Osteoblast (primary cell): ENCODE data around the gene CISTR. TPM values are rescaled to one million over a fixed set of nuclear protein-coding genes. Genes with fewer than 3 reads are reported as not detected.
A peak's percentile ranks its signal among the peaks of the same experiment; 100 is the strongest.

Source experiments
- DNase-seq: peaks from one replicate; pipeline ENCODE4 v3.0.0; 2011; ENCODE audit warnings: low spot score, mixed read lengths; ENCODE audit not compliant: insufficient read length; ENCODE audit errors: missing footprints
- H2AFZ ChIP-seq: 2 replicates; pipeline ENCODE4 v1.6.0; 2011; ENCODE audit warnings: mild to moderate bottlenecking, low read length
- H3K27ac ChIP-seq: 2 replicates; pipeline ENCODE4 v1.5.1; 2011; ENCODE audit warnings: mild to moderate bottlenecking, low read depth, low read length, moderate library complexity
- H3K27me3 ChIP-seq: 2 replicates; pipeline ENCODE4 v1.6.0; 2012; ENCODE audit warnings: mild to moderate bottlenecking, control low read depth, inconsistent platforms, low read length, moderate library complexity; ENCODE audit not compliant: insufficient read depth
- H3K36me3 ChIP-seq: 2 replicates; pipeline ENCODE4 v1.5.1; 2011; ENCODE audit warnings: mild to moderate bottlenecking, low read length, control low read depth, moderate library complexity; ENCODE audit not compliant: insufficient read depth
- H3K4me1 ChIP-seq: 2 replicates; pipeline ENCODE4 v1.5.1; 2011; ENCODE audit warnings: mild to moderate bottlenecking, low read length, control low read depth, moderate library complexity; ENCODE audit not compliant: insufficient read depth
- H3K4me2 ChIP-seq: 2 replicates; pipeline ENCODE4 v1.6.0; 2011; ENCODE audit warnings: mild to moderate bottlenecking, low read length; ENCODE audit not compliant: insufficient read depth
- H3K4me3 ChIP-seq: fragments of 200-600 bp; sonication (generic); 3 replicates; pipeline ENCODE4 v1.5.1; 2012; ENCODE audit warnings: mild to moderate bottlenecking, low read length, inconsistent platforms; ENCODE audit not compliant: insufficient read depth
- H3K79me2 ChIP-seq: 2 replicates; pipeline ENCODE4 v1.6.0; 2012; ENCODE audit warnings: mild to moderate bottlenecking, low read length, control low read depth, inconsistent platforms; ENCODE audit not compliant: insufficient read depth
- H3K9me3 ChIP-seq: 2 replicates; pipeline ENCODE4 v1.5.1; 2011; ENCODE audit warnings: low read depth, low read length, control low read depth
- H4K20me1 ChIP-seq: 2 replicates; pipeline ENCODE4 v1.6.0; 2012; ENCODE audit warnings: mild to moderate bottlenecking, low read length, control low read depth; ENCODE audit not compliant: insufficient read depth
- CTCF ChIP-seq: IDR thresholded peaks from 2 replicates; pipeline ENCODE4 v1.5.1; 2011; ENCODE audit warnings: mild to moderate bottlenecking, low read depth, low read length, moderate library complexity; ENCODE audit errors: extremely low read depth
- total RNA-seq: library from RNA; depleted of rRNA; stranded (reverse); fragments of >200 nt; gene quantifications from 2 replicates; pipeline ENCODE4 v1.2.3, GENCODE V29; 2012

The CISTR gene
- total RNA-seq, 1 donor = not detected

- Histone ChIP-seq H4K20me1 (no peaks in the 10 kb centered on the region), H3K4me3 (no peak overlapping the region), H3K9me3 (no peaks in the 10 kb centered on the region), H3K79me2 (no peaks in the 10 kb centered on the region), H3K4me1 (peaks cover 6% of the 10 kb centered on the region), H3K27me3 (peaks cover 75% of the 10 kb centered on the region), H3K36me3 (no peaks in the 10 kb centered on the region), H3K27ac (no peak overlapping the region), H2AFZ (no peak overlapping the region), H3K4me2 (no peak overlapping the region)
- no peak for DNase-seq
- no peak for TF ChIP-seq CTCF
Measured at GRCh38 chr12:53744751-53745150, 7.0 kb downstream of the CISTR start.

DNA sequence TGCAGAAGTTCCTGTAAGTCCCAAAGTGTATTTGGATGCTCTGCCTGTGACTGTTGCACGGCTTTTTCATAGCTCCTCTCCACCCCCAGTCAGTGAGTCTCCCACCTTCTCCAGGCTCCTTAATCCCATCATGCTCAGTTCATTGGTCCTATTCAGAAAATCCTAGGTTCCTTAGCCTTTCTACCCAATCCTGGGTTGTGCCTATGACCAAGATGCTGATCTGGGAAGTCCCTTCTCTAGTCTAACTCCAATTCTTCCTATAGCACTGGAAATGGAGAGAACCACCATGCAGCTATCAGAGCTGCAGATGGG lies 7.7 kb downstream of the CISTR start:
- no peaks in the 10 kb centered on the region for H3K9me3 ChIP-seq
- DNase-seq = no peak
- peaks cover 11% of the 10 kb centered on the region for H3K4me1 ChIP-seq
- peaks cover 75% of the 10 kb centered on the region for H3K27me3 ChIP-seq
- no peak overlapping the region for H2AFZ ChIP-seq
- peaks cover 2% of the 10 kb centered on the region for H4K20me1 ChIP-seq
- no peaks in the 10 kb centered on the region for H3K36me3 ChIP-seq
- TF ChIP-seq CTCF = no peak
- H3K4me2 ChIP-seq = no peak overlapping the region
- H3K79me2 ChIP-seq = no peaks in the 10 kb centered on the region
- H3K27ac ChIP-seq = no peak overlapping the region
- no peak overlapping the region for H3K4me3 ChIP-seq

DNA sequence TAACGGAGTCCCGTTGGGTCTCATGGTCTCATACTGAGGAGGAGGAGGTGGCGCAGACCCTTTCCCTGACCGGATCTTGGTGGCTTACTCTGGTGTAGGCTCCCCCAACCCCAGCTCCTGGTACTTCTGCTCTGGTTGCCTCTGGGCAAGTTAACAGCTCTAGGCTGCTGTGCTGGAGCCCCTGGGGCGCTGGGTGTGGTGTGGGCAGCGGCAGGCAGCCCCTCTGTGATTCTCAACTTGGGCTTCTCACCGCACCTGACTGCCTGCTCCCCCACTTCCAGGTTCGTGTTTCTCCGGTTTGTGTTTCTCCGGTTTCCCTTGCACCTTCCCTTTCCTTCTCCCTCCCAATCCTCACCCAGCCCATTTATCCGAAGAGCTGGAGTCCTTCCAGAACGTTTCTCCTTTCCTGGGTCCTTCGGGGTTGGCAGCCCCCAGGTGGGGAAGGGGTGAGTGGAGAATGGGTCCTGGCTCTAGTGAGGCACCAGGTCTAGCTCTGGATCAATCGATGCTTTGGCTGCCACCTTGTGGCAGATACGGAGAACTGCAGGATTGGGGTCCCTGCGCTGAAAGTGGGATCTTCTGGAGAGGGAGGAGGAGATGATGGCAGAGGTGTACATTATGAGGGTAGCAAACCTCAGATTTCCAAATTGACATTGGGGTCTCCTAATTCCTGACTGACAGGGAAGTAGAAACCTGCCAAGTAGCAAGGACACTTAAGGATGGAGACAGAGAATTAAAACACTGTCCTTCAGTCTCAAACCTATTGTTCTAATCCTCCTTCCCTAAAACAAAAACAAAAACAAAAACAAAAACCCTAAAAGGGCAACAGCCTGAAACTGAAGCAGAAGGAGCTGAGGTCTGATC lies 8.3 kb downstream of the CISTR start:
- no peaks in the 10 kb centered on the region for H3K9me3 ChIP-seq
- H4K20me1 ChIP-seq = peaks cover 3% of the 10 kb centered on the region
- H3K4me2 ChIP-seq = peak overlapping the region; percentile 12
- no peaks in the 10 kb centered on the region for H3K36me3 ChIP-seq
- peak overlapping the region; percentile 13 for H2AFZ ChIP-seq
- H3K4me1 ChIP-seq = peaks cover 11% of the 10 kb centered on the region
- peaks cover 75% of the 10 kb centered on the region for H3K27me3 ChIP-seq
- peak; percentile 95 for DNase-seq
- no peak overlapping the region for H3K27ac ChIP-seq
- H3K79me2 ChIP-seq = no peaks in the 10 kb centered on the region
- no peak overlapping the region for H3K4me3 ChIP-seq
- peak; percentile 94 for TF ChIP-seq CTCF

DNA sequence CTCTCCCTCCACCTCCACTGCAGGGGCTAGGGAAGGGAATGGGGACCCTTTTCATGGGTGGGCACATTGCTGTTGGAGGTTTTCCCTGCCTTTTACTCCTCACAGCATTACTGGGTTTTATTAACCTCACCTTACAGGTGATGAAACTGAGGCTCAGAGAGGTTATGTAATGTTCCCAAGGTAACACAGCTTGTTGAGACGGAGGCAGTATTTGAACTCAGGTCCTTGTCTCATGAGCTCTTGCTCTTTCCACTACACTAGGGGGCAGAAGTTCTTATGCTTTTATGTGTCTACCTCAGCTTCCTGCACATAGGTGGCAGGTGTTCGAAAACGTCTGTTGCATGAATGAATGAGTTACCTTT lies 11.7 kb downstream of the CISTR start:
- H3K4me1 ChIP-seq = peaks cover 5% of the 10 kb centered on the region
- H2AFZ ChIP-seq = no peak overlapping the region
- H4K20me1 ChIP-seq = peaks cover 3% of the 10 kb centered on the region
- no peak for TF ChIP-seq CTCF
- H3K79me2 ChIP-seq = no peaks in the 10 kb centered on the region
- no peak overlapping the region for H3K4me3 ChIP-seq
- peaks cover 83% of the 10 kb centered on the region for H3K27me3 ChIP-seq
- no peak for DNase-seq
- no peaks in the 10 kb centered on the region for H3K9me3 ChIP-seq
- H3K27ac ChIP-seq = no peak overlapping the region
- H3K4me2 ChIP-seq = no peak overlapping the region
- no peaks in the 10 kb centered on the region for H3K36me3 ChIP-seq
